ENCODE measurements around the gene VPS33A. TPM values are rescaled to one million over a fixed set of nuclear protein-coding genes. Genes with fewer than 3 reads are reported as not detected.

VPS33A gene
- total and polyA plus RNA-seq, 2 of the 13 experiments (the other 11 are each of a cell fraction or from before 2014, with no cell fraction given), result 11.0 to 43.6 TPM

DNA sequence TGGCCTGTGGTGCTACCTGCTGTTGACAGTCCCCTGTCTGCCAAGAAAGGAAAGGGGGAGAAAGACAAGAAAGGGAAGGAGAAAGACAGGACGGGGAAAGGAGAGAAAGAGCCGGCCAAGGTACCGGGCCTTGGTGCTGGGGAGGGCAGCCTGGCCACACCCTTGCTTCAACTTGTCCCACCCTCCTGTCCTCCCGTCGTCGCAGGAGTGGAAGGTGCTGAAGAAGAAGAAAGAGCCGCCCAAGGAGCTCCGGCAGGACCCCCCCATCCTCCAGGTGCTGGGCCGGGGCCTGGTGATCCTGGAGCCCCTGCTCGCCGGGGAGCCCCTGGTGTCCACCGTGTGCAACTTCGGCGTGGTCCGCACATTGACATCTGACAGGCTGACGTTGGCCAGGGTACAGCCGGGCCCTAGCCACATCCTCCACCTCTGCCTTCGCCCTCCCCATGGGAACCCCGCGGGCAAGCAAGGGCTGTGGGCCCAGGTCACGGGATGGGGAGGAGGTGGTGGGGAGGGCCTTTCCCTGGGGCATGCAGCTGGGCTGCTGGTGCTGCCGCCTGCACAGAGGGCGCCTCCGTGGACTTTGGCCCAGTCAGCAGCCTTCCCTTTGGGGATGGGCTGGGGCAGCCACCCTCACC, 65.6 kb downstream of the VPS33A start (continued):
- TF ChIP-seq, protein P1, sequence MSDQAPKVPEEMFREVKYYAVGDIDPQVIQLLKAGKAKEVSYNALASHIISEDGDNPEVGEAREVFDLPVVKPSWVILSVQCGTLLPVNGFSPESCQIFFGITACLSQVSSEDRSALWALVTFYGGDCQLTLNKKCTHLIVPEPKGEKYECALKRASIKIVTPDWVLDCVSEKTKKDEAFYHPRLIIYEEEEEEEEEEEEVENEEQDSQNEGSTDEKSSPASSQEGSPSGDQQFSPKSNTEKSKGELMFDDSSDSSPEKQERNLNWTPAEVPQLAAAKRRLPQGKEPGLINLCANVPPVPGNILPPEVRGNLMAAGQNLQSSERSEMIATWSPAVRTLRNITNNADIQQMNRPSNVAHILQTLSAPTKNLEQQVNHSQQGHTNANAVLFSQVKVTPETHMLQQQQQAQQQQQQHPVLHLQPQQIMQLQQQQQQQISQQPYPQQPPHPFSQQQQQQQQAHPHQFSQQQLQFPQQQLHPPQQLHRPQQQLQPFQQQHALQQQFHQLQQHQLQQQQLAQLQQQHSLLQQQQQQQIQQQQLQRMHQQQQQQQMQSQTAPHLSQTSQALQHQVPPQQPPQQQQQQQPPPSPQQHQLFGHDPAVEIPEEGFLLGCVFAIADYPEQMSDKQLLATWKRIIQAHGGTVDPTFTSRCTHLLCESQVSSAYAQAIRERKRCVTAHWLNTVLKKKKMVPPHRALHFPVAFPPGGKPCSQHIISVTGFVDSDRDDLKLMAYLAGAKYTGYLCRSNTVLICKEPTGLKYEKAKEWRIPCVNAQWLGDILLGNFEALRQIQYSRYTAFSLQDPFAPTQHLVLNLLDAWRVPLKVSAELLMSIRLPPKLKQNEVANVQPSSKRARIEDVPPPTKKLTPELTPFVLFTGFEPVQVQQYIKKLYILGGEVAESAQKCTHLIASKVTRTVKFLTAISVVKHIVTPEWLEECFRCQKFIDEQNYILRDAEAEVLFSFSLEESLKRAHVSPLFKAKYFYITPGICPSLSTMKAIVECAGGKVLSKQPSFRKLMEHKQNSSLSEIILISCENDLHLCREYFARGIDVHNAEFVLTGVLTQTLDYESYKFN (CRISPR knock-in tag; conservative IDR thresholded peaks at IDR 0.05), result 0 out of 2 replicates have a peak, but pooled peaks have one; percentile 31
- no peak for TF ChIP-seq NFYB (CRISPR knock-in tag; IDR thresholded peaks at IDR 0.05)
- TF ChIP-seq MBNL3 (CRISPR knock-in tag; conservative IDR thresholded peaks at IDR 0.05), result no peak
- TF ChIP-seq, protein P2, sequence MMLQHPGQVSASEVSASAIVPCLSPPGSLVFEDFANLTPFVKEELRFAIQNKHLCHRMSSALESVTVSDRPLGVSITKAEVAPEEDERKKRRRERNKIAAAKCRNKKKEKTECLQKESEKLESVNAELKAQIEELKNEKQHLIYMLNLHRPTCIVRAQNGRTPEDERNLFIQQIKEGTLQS (CRISPR knock-in tag; IDR thresholded peaks at IDR 0.05), result no peak
- TF ChIP-seq RFXAP (CRISPR knock-in tag; IDR thresholded peaks at IDR 0.05; ENCODE audit: borderline replicate concordance), result no peak
- no peak for TF ChIP-seq ZNF317 (CRISPR knock-in tag; IDR thresholded peaks at IDR 0.05)
- no peak for TF ChIP-seq ZNF772 (CRISPR knock-in tag; IDR thresholded peaks at IDR 0.05)
- TF ChIP-seq JUND (CRISPR knock-in tag; IDR thresholded peaks at IDR 0.05), result no peak
- TF ChIP-seq, protein P3, sequence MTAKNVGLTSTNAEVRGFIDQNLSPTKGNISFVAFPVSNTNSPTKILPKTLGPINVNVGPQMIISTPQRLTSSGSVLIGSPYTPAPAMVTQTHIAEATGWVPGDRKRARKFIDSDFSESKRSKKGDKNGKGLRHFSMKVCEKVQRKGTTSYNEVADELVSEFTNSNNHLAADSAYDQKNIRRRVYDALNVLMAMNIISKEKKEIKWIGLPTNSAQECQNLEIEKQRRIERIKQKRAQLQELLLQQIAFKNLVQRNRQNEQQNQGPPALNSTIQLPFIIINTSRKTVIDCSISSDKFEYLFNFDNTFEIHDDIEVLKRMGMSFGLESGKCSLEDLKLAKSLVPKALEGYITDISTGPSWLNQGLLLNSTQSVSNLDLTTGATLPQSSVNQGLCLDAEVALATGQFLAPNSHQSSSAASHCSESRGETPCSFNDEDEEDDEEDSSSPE (CRISPR knock-in tag; IDR thresholded peaks at IDR 0.05), result no peak
- TF ChIP-seq, protein P4, sequence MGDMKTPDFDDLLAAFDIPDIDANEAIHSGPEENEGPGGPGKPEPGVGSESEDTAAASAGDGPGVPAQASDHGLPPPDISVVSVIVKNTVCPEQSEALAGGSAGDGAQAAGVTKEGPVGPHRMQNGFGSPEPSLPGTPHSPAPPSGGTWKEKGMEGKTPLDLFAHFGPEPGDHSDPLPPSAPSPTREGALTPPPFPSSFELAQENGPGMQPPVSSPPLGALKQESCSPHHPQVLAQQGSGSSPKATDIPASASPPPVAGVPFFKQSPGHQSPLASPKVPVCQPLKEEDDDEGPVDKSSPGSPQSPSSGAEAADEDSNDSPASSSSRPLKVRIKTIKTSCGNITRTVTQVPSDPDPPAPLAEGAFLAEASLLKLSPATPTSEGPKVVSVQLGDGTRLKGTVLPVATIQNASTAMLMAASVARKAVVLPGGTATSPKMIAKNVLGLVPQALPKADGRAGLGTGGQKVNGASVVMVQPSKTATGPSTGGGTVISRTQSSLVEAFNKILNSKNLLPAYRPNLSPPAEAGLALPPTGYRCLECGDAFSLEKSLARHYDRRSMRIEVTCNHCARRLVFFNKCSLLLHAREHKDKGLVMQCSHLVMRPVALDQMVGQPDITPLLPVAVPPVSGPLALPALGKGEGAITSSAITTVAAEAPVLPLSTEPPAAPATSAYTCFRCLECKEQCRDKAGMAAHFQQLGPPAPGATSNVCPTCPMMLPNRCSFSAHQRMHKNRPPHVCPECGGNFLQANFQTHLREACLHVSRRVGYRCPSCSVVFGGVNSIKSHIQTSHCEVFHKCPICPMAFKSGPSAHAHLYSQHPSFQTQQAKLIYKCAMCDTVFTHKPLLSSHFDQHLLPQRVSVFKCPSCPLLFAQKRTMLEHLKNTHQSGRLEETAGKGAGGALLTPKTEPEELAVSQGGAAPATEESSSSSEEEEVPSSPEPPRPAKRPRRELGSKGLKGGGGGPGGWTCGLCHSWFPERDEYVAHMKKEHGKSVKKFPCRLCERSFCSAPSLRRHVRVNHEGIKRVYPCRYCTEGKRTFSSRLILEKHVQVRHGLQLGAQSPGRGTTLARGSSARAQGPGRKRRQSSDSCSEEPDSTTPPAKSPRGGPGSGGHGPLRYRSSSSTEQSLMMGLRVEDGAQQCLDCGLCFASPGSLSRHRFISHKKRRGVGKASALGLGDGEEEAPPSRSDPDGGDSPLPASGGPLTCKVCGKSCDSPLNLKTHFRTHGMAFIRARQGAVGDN (CRISPR knock-in tag; IDR thresholded peaks at IDR 0.05), result peak; percentile 81
- no peak for TF ChIP-seq ZNF616 (CRISPR knock-in tag; IDR thresholded peaks at IDR 0.05; ENCODE audit: low read depth)
- TF ChIP-seq BORCS8-MEF2B (CRISPR knock-in tag; IDR thresholded peaks at IDR 0.05), result 0 out of 2 replicates have a peak, but pooled peaks have one; percentile 8
- TF ChIP-seq HNRNPLL (IDR thresholded peaks at IDR 0.05; ENCODE audit: low read depth, low read length, poor library complexity, severe bottlenecking), result peak; percentile 6
- no peak for TF ChIP-seq ZNF446 (CRISPR knock-in tag; IDR thresholded peaks at IDR 0.05)
- no peak for TF ChIP-seq ARNT (IDR thresholded peaks at IDR 0.05)
- no peak for TF ChIP-seq ZSCAN12 (CRISPR knock-in tag; IDR thresholded peaks at IDR 0.05)
- no peak for TF ChIP-seq ZNF75D (CRISPR knock-in tag; IDR thresholded peaks at IDR 0.05; ENCODE audit: borderline replicate concordance)
- no peak for TF ChIP-seq ZKSCAN5 (CRISPR knock-in tag; IDR thresholded peaks at IDR 0.05)
- TF ChIP-seq, protein P5, sequence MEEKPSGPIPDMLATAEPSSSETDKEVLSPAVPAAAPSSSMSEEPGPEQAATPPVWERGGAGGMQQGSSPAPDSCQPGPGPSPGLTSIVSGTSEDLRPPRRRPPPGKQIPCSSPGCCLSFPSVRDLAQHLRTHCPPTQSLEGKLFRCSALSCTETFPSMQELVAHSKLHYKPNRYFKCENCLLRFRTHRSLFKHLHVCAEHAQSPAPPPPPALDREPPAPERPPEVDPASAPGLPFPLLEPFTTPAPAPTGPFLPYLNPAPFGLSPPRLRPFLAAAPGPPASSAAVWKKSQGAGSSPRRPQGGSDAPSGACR (CRISPR knock-in tag; IDR thresholded peaks at IDR 0.05), result no peak

Measured in HepG2 (cell line).